Embryonic facial prominence (tissue), 1 donor: ENCODE results near the gene C2CD4B.

Experiments used
- DNase-seq: peaks from one replicate; pipeline ENCODE4 v3.0.0-alpha.2; 2016; ENCODE audit errors: extremely low spot score

C2CD4B gene, protein sequence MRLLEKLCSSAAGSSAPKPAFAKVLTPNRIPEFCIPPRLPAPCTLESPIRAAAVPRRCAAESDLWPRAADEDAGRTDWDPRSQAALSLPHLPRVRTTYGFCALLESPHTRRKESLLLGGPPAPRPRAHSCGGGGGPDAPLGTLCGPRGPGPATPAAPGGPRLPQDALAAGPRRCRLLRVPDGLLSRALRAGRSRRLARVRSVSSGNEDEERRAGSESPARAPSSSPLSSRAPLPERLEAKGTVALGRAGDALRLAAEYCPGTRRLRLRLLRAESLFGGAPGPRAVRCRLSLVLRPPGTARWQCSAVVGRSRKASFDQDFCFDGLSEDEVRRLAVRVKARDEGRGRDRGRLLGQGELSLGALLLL

DNA sequence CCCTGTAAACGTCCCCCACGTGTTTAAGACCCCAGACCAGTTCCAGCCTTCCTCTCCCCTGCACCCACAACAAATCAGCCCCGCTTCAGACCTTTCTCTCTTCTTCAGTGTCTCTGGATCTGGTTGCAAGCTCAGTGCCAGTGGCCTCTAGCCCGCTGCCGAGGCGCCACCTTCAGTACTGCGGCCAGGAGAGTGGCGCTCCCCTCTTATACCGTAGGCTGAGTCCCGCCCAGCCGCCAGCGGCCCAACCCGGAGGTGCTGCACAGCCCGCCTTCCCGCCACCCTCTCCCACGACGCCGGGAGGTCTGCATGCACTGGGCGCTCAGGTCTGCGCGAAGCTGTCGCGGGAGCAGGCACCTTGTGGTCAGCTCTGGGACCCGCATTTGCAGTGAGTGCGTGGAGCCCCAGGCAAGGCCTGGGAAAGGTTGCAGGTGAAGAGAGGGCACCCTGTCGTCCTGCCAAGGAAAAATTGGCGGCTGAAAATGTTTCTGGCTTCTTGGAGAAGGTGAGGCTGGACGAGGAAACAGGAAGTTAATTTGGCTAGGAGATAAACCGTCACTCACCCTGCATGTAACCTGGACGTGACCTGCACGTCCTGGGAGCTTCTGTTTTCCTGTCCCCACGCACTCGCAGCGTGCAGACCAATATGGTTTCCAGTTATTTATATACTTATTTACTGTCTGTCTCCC is at the start of gene C2CD4B:
TSS of gene C2CD4B (minus strand) at position 182 of the 689 bp plus-strand sequence. CDS start 301 bp downstream, outside the sequence.
- no peak for DNase-seq

DNA sequence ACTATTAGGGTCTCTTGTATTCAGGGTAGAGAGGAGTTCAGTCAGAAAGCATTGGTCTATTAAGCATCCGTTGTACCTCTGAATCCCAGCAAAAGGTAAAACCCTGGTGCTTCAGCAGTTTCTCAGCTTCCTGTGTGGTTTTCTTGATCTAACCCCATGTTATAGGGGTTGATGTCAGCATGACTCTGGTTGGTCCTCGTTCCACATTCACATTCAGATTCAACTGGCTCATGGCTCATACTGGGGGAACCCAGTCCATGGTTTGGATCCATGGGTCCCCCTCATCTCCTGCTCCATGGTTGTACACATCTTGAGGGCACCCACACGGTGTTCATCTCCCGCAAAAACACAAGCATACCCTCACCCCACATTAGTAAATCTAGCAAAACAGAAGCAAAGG is 47.7 kb upstream of the C2CD4B start:
- no peak for DNase-seq

DNA sequence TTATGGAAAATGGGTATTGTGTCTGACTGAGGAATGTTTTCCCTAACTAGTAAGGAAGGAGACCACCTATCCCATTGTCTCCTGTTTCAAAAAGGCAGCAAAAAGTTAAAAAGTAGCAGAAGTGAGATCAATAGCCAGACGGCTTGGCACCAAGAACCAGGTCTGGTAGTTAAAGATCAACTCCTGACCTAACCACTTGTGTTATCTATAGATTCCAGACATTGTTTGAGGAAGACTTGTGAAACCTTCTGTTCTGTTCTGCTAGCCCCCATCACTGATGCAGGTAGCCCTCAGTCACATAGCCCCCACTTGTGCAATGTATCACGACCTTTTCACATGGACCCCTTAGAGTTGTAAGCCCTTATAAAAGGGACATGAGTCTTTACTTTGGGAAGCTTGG is 46.3 kb upstream of the C2CD4B start:
- no peak for DNase-seq

GRCh38 chr15:62209821-62210220 is 44.7 kb upstream of the C2CD4B start:
- DNase-seq: no peak

- no peak for DNase-seq
These were observed 44.2 kb upstream of the C2CD4B start for GRCh38 chr15:62209322-62209721.

GRCh38 chr15:62208884-62209283 is 43.8 kb upstream of the C2CD4B start:
- DNase-seq: no peak

- DNase-seq: no peak
These were observed 43.3 kb upstream of the C2CD4B start for GRCh38 chr15:62208367-62208766.

- no peak for DNase-seq
These were observed 25.6 kb upstream of the C2CD4B start for GRCh38 chr15:62190675-62191074.

DNA sequence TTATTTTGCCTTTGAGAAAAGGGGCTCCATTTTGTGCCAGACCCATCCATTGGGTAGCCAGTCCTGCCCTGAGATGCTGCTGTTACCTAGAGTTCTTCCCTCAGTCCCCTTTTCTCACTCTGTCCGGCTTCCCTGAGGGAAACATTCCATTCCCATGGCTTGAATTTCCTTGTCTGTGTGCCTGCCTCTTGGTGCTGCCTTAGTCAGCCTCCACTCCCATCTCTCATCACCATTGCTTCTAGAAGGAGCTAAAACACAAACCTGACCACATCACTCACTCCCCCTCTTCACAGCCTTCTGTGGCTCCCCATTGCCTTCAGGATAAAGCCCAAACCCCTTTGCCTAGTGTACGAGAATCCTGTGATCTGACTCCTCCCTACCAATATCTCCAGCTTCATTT is 25.2 kb upstream of the C2CD4B start:
- no peak for DNase-seq

- no peak for DNase-seq
These were observed 23.7 kb upstream of the C2CD4B start for GRCh38 chr15:62188744-62189143.

GRCh38 chr15:62187910-62188309 is 22.8 kb upstream of the C2CD4B start:
- no peak for DNase-seq

- no peak for DNase-seq
These were observed 22.3 kb upstream of the C2CD4B start for GRCh38 chr15:62187425-62187824.

- no peak for DNase-seq
These were observed 21.5 kb upstream of the C2CD4B start for GRCh38 chr15:62186578-62186977.

GRCh38 chr15:62183130-62183529 is 18.0 kb upstream of the C2CD4B start:
- DNase-seq: no peak

DNA sequence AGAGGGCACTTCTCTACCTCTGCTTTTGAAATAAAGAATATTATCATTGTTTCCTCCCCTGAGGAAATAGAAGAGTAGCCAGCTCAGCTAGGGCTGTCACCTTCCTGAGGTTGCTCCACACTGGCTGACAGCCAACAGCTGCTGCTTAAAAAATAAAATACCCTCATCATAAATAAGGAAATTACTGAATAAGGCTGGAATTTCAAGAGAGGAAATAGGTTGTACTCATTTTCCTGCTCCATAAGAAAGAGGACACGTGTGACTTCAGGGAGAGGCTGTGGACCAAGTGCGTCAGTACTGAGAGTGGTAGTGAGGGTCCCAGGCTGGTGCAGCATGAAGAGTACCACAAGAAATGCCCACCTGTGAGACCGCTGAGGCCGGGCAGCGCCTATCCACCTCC is 8.1 kb upstream of the C2CD4B start:
- DNase-seq: no peak

- no peak for DNase-seq
These were observed 6.8 kb upstream of the C2CD4B start for GRCh38 chr15:62171882-62172281.

DNA sequence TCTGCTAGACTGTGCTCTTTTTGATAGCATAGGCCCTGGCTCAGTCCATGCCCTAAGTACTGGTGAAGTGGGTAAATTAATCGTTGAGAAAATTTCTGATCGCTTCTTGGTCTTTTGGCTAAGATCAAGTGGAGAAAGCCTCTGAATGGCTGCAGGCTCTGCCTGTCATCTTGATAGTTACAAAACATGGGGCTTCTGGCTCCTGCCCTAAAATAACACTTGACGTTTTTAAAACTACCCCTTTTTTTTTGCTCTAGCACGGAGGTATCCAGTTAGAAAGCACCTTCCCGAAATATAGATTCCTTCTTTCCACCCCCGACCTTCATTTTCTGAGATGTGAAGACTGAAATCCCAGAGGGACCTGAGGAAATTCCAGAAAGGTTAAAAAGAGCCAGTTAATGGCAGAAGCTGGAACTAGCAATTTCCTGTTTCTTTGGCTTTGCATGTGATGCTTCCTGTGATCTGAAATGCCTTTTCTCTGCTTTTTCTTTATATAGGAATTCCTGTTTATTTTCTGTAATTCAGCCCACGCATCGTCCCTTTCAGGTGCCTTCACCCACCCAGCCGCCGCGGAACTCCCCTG is 799 bp upstream of the C2CD4B start:
- DNase-seq: no peak

DNA sequence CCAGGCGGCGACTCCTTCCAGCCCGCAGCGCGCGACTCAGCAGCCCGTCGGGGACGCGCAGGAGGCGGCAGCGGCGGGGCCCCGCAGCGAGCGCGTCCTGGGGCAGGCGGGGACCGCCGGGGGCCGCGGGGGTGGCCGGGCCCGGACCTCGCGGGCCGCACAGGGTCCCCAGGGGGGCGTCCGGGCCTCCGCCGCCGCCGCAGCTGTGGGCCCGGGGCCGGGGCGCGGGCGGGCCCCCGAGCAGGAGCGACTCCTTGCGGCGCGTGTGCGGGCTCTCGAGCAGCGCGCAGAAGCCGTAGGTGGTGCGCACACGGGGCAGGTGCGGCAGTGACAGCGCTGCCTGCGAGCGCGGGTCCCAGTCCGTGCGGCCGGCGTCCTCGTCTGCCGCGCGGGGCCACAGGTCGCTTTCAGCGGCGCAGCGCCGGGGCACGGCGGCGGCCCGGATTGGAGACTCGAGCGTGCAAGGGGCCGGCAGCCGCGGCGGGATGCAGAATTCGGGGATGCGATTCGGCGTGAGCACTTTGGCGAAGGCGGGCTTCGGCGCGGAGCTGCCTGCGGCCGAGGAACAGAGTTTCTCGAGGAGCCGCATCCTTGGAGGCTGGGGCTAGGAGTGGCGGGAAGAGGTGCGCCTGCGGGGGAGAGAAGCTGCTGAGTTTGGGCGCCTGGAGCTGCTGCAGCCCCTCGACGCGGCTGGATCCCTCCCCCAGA is 535 bp downstream of the C2CD4B start:
- no peak for DNase-seq

DNA sequence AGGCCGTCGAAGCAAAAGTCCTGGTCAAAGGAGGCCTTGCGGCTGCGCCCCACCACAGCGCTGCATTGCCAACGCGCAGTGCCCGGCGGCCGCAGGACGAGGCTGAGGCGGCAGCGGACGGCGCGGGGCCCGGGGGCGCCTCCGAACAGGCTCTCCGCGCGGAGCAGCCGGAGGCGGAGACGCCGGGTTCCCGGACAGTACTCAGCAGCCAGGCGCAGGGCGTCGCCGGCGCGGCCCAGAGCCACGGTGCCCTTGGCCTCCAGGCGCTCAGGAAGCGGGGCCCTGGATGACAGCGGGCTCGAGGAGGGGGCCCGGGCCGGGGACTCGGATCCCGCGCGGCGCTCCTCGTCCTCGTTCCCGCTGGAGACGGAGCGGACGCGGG is 1.1 kb downstream of the C2CD4B start:
- no peak for DNase-seq

DNA sequence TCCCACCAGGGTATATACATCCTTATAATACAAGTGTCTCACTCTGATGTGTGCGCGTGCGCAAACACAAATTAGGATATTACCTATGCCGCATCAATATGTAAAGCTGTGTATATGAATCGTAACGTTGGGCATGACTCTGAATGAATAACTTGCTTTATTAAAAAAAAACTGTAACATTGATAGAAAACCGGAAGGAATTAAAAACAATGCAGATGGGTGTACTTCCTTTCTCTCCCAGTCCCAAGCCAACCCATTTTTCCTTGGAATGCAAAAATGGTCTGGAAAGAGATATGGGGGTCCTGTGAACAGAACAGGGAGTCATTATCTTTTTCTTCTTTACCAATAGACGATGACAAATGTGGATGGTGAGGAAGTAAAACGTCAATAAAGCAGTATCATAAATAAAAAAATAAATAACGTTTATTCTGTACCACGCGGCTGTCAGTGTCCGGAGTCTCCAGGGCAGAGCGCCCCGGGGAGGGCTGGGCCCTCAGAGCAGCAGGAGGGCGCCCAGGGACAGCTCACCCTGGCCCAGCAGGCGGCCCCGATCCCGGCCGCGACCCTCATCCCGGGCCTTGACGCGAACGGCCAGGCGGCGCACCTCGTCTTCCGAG is 1.6 kb downstream of the C2CD4B start:
- no peak for DNase-seq

GRCh38 chr15:62153228-62153627 is 11.9 kb downstream of the C2CD4B start:
- DNase-seq: no peak

DNA sequence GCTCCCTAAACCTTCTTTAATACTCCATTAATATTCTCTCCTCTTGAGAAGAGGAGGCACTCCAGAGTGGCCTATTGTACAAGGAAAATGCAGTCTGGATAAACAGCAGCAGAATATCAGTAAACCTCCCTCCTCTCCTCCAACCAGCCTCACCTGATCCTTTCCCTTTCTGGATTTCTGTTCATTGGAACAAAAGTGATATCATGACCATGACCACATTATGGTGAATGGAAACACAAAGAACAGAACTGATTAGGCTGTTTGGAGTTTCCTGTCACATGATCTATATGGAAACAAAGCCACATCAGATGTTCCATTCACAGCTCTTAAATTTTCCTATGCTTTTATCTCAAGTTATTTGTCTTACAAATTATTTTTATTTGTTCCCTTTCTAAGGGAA is 14.6 kb downstream of the C2CD4B start:
- no peak for DNase-seq
